ENCODE results near the gene NR3C2.

DNA sequence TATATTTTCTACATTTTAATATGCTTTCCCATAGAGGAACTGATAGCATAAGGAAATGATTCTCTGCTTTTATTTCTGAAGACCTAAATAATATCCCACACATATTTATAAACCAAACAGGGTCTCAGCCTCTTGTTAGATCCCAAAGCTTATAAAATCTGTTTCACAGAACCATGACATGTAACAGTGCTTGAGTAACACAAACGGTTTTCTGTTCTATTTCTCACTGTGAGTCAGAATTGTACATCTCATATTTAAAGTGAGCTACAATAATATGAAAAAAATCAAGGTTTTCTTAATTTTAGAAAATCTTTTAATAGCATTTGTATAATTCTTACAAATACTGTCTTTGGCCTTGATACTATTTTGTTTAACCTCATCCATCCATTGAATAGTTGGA is 51.2 kb downstream of the NR3C2 start:
- TF ChIP-seq CTCF (IDR thresholded peaks at IDR 0.05; ENCODE audit: borderline replicate concordance, extremely low read depth, low read length, poor library complexity, severe bottlenecking) (no peak), EZH2 (IDR thresholded peaks at IDR 0.05; ENCODE audit: borderline replicate concordance, low read depth, low read length, severe bottlenecking) (no peak)
